HG03103 (cell line): ENCODE results near the gene SLC6A19.
"Not testable (repeated sequence)": the region's sequence is repeated elsewhere in the genome, so short reads cannot be mapped to it uniquely, and the experiment has no call there.

Source experiments
- ATAC-seq: cut with Tn5 transposase; IDR thresholded peaks from one replicate; pipeline ENCODE4 v1.9.1; 2021; ENCODE audit warnings: low read depth; ENCODE audit not compliant: unreplicated experiment

The SLC6A19 gene

DNA sequence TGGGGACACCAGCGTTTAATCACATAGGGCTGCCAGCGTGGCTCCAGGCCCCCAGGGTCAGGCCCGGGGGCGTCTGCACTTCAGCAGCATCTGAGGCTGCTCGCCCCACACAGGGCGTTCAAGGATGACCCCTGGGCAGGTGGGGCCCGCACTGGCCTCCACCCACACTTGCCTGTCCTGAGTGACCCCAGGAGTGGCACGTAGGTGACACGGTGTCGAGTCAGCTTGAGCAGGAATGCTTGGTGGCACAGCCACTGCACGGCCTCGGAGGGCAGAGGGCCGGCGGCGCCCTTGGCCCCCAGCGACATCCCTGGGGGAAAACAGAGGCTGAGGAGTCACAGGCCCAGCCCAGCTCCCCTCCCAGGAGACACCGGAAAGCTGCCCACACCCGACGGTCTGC is 52.8 kb downstream of the SLC6A19 start:
- ATAC-seq, result no peak

DNA sequence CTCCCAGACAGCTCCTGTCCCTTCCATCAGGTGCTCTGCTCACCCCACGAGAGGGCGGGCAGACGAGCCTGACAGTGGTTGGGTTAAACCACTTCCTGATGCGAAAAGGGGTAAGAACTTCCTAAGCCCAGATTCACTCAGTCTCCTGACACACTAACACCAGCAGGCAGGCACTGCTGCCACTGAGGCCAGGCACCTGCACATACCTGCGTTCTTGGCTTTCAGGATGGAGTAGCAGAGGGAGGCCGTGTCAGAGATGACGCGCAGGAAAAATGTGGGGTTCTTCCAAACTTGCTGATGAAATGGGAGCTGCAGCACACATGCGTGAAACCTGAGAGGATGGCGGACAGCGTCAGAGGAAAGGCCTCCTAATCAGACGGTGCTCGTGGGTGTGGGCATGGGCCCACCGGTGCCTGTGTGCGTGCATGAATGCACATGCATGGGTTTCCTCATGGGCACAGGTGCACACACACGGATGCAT is 53.7 kb downstream of the SLC6A19 start:
- ATAC-seq, result no peak

DNA sequence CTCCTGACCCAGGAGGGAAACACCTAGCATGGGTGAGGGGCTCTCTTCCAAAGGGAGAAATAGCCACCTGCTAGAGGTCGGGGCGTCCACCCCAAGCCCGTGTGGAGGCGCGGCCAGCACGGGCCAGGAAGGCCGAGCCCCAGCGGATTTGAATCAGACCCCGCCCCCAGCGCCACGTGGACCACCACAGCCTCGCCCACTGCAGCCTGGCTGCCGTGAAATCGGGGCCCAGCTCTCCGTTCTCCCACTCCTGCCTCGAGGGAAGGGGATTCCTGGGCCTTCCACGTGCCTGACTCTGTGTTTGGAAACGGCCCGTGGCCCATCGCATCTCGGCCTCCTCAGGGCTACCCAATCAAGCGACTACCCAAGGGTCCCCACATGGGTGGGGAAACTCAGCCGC is 55.4 kb downstream of the SLC6A19 start:
- no peak for ATAC-seq

DNA sequence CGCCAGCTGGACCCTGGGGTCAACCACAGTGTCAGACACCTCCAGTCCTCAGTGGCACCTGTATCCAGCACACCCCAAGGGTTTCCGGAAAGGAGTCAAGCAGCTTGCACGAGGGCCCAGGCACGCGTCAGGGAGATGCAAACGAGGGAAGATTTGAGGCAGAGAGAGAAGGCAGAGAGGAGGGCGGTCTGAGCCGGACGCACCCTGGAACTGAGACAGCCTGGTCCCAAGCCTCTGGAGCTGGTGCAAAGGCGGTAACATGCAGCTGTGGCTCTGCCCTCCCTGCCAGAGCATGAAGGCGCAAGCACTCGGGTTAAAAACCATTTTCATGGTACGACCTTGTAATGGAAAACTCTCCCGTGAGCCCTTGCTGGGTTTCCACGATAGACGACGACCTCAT is 56.0 kb downstream of the SLC6A19 start:
- ATAC-seq, result no peak

DNA sequence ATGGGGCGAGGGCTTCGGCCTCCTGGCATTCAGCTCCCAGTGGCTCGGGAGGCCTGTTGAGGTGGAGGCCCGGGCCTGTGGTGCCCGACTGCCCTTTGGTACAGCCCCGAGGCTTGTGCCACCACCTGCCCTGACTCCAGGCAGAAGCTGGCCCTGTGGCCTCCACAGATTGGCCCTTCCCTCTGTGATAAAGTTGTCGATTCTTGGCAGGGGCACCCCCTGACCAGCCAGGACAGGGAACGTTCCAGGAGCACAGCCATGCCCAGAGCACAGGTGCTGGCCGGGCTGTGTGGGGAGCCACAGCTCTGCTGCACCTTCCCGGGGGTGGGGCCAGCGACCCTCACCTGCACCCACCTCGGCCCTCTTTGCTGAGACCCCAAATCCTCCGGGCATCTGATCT is 56.4 kb downstream of the SLC6A19 start:
- ATAC-seq, result no peak

DNA sequence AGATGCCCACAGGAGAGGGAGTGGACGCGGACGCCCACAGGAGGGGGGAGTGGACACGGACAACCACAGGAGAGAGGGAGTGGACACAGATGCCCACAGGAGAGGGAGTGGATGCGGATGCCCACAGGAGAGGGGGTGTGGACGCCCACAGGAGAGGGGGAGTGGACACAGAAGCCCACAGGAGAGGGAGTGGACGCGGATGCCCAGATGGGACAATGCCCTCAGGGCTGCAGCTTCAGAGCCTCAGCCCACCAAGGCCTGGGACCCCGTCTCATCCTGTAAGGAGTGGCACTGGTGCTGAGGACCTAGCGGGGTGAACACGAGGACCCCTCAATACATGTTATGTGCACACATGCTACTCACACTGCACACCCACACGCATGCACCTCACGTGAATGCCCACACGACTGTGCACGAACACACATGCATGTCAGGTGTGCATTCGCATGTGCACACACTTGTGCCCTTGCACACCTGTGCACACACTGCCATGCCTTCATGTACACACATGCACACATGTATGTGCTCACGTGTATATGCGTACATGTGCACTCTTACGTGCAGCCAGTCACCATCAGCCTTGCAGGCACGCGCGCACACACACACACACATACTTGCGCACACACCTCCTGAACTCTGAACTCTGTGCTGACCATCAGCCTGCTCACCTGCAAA is 58.5 kb downstream of the SLC6A19 start:
- ATAC-seq, result no peak

DNA sequence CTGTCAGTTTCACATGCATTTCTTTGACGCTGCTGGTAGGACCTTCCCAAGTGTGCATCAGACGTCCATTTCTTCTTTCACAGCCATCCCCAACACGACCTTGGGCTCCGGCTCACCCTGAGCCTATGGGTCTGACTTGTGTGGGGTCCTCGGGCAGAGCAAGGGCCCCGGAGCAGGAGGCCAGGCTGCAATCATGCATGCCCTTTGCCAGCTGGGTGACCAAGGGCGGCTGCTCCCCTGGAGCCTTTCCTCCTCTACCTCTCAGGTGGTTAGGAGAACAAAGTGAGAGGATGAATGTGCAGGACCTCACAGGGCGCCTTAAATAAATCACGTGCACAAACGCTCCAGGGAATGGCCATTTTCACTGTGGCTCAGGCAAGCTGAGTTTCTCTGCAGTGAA is 60.2 kb downstream of the SLC6A19 start:
- no peak for ATAC-seq

DNA sequence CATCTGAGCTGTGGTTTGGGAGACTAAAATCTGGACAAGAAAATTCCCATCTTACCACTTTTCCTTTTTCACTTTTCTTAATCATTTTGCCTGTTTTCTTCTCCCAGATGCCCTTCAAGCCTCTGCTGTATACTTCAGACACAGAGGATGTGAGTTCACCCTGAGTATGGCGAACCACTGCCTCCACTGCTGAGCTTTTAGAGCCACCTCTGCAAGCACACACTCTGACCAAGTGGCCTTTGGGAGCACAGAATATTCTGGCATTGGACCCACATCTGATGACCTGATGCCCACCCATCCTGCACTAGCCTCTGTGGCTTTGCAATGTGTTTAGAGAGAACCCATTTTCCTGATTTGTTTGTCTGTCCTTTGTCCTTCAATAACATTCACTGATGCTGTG is 61.0 kb downstream of the SLC6A19 start:
- no peak for ATAC-seq

DNA sequence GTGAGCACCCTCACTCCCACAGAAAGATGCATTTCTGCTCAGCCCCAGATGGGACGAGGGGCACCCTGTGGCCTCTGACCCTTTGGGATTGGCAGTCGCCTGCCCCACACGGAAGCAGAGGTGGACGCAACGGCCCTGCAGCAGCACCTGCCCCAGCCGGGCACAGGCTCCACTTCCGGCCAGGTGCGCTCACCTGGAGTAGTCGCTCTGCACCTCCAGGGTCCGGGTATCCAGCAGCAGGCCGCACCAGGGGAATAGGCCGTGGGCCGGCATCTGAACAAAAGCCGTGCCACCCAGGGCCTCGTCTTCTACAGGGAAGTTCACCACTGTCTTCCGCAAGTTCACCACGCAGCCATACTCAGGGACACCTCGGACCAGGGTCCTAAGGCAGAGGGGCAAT is 62.8 kb downstream of the SLC6A19 start:
- ATAC-seq, result no peak

DNA sequence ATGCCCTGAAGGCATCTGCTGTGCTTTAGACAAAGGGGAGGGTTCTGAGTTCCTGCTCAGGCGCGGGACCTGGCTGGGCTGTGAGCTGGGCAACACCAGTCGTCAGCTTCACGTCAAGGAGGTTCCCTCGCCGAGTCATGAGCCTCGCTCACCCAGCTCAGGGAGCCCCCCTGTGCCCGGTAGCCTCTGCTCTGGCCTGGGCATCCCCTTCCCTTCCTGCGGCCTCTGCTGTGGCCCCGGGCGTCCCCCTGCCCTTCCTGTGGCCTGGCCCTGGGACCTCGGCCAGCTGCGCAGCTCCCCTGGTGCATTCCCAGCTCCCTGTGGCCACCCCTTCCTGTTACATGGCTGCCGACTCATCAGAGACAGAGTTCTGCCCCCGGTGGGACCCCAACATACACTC is 63.6 kb downstream of the SLC6A19 start:
- ATAC-seq, result no peak

DNA sequence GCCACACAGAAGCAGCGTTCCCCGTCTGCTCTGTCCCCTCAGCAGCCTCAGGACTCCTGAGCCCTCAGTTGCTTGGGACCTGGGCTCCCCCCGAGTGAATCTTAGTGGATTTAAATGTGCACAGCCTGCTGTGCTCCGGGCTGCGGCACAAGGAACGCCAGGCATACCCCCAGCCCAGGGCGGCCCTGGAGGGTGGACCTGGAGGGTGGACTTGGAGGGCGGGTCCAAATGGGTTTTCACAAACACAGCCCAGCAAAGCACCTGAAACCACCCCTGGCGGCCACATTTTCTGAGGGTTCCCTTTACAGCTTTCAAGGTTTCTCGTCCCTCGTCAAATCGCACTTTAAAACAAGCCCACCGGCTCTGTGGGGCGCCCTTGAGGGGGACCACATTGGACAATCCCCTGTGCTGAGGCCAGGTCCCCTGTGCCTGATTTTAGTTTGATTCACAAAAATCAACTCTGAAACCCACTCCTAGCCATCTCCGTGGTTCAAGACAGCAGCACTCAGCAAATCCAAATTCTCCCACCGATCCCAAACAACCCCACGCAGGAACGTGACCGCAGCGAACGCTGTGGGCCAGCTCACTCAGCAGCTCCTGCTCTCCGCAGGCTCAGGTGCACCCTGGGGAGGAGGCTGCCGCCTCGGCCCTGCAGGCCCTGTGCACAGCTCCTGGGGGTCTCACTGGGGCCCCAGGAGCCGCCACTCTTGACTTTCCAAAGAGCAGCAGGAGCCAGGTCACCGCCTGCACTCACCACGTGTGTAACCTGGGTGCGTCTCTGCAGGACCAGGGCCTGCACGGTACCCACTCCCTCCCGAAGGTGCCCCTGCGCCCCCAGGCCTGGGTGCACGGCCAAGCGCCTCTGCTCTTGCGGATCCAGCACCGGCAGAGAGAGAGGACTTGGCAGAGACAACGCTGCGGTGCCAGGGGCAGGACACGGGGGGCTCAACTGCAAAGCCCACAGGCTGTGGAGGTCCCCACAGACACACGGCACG is 64.4 kb downstream of the SLC6A19 start:
- no peak for ATAC-seq

DNA sequence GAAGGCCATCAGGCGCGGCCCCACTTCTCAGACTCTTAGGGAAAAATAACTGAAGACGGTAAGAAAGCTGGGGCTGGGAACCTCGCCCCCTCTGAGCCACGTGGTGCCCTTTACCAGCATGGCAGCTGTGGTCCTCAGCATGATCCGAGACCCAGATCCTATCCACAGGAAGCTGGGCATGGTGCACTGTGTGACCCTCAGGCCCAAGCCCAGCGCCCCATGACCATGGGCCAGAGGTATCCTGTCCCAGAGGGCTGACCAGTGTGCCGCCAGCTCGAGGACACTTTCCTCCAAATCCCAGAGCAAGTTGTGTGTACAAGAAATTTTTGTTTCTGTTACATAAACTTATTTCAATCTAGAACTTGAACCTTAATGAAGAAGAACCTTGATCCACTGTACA is 65.4 kb downstream of the SLC6A19 start:
- no peak for ATAC-seq

DNA sequence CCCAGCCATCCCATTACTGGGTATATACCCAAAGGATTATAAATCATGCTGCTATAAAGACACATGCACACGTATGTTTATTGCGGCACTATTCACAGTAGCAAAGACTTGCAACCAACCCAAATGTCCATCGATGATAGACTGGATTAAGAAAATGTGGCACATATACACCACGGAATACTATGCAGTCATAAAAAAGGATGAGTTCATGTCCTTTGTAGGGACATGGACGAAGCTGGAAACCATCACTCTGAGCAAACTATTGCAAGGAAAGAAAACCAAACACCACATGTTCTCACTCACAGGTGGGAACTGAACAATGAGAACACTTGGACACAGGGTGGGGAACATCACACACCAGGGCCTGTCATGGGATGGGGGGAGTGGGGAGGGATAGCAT is 66.1 kb downstream of the SLC6A19 start:
- ATAC-seq, result not testable (repeated sequence)

DNA sequence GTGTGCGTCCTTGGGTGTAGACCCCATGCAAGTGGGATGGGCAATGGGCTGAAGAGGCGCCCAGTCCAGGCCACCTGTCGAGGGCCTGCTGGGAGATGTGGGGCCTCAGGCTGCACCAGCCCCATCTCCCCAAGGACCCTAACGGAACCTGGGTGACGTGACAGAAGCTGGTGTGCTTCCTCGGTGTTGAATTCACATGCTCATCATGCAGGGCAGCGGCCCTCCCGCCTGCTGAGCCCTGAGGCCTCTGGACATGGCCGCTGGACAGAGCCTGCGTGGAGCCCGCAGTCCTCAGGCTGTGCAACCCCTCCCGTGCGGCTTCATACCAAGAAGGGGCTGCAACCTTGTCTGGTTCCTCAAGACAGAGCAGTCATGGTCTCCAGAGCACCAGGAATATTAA is 66.7 kb downstream of the SLC6A19 start:
- no peak for ATAC-seq

DNA sequence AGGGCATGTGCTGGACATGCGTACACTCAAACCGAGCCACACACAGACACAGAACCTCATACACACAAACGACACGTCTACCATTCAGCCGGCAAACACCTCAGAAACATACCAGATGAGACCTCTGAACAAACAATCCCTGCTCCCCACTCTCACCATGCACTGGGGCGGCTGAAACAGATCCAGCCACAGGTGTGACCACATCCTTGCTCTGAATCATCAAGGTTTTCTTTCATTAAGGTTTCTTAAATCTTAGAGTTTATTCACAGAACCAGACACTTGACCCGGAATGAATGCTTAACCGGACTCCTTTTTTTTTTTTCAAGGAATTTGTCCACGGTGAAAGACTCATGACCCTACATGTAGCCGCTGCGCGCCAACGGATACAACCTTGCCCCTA is 67.3 kb downstream of the SLC6A19 start:
- no peak for ATAC-seq

DNA sequence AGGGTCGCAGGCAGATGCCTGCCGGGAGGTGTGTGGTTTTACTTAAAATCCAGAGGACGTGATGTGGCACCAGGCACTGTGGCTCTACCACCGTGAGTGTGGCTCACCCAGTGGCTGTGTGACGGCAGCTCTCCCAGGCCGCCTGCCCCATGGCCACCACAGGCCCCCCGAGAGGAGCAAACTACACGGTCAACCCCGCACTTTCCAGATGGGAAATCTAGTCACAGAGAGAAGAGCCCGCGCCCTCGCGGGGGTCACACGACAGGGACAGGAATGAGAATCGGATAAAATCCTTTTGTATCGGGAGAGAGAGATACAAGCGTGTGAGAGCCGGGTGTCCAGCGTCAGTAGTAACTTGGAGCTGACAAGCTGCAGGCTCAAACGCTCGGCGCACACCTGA is 69.0 kb downstream of the SLC6A19 start:
- no peak for ATAC-seq

DNA sequence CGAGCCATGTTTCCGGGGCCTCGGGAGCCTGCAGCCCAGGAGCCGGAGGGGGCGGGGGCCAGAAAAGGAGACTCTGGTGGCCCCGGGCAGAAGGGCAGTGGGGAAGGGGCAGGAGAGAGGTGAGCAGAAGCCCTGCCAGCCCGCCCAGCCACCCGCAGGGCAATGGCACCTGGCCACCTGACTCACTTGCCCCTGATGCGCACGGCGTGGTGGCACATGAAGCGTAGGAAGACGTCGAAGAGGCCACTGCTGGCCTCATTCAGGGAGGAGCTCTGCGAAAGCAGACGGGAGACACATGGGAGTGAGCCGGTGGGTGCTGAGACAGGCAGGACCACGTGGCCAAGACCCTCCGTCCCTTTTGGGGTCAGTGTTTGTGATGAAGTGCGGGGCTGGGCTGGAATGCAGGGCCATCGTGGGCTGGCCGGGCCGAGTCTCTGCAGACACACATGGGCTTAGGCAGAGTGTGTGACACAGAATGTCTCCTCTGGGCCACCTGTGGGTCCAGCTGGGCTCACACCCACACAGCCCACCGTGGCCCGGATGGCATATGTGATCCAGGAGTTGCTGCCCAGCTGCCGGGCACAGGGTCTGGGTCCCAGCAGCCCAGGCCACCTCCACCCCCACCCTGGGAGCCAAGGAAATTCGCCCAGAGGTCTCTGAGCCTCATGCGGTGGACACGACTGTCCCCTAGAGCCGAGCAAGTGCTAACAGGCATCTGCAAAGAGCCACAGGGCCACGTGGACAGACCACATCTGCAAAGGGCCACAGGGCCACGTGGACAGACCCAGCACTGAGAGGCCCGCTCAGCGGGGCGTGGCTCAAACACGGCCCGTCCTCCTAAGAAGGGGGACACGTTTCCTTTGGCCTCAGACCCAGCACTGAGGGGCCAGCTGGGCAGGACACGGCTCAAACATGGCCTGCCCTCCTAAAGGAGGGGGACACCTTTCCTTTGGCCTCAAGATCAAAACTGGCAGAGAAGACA is 69.8 kb downstream of the SLC6A19 start:
- ATAC-seq, result no peak

DNA sequence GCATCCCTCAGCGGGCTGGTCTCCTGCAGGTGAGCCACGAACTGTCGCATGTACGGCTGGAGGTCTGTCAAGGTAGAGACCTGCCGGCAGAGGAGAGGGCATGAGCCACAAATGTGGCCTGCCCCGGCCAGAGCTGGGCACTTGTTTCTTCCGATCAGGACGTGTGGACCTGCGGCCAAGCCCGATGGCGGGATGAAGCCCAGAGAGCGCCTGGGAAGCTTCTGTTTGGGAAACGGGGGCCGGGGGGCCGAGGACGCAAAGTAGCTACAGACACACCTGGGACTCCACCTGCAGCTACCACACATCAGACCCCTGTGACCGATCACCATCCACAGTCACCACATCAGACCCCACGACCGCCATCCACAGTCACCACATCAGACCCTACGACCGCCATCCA is 70.8 kb downstream of the SLC6A19 start:
- no peak for ATAC-seq

DNA sequence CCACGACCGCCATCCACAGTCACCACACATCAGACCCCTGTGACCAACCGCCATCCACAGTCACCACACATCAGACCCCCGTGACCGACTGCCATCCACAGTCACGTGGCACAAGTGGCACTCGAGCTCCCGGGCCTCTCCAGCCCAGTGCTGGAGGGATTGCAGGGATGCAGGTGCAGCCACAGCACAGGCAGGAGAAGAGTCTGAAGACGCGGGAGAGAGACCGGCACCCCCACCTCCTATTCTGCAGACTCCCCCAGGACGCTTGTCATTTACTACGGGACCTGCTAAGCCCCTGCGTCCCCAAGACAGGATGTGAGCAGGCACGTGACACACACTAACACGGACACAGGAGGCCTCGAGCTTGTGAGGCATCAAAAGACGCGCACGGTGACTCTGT is 72.3 kb downstream of the SLC6A19 start:
- no peak for ATAC-seq

DNA sequence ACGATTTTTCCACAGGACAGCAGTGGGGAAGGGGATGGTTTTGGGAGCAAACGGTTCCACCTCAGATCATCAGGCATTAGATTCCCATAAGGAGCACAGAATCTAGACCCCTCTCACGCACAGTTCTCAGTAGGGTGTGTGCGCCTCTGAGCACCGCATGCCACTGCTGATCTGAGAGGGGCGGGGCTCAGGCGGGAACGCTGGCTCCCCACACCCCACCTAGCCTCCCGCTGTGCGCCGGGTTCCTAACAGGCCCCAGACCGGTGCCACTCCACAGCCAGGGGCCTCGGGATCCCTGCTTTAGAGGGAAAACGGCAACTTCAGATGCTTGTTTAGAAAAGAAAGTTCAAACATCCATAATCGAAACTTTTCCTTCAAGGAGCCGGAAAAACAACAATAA is 73.1 kb downstream of the SLC6A19 start:
- ATAC-seq, result no peak
